HCT116 (cell line): ENCODE measurements around the gene FAM204A.

Experiments
- CEBPB ChIP-seq: IDR thresholded peaks from 2 replicates; pipeline ENCODE4 v1.6.1; 2012; ENCODE audit warnings: low read depth
- EZH2 ChIP-seq: fragments of 200-600 bp; sonication (generic); IDR thresholded peaks from 2 replicates; pipeline ENCODE4 v1.6.1; 2017; ENCODE audit warnings: antibody characterized with exemption, mixed run types
- EZH2phosphoT487 ChIP-seq: fragments of 200-600 bp; IDR thresholded peaks from 2 replicates; pipeline ENCODE4 v1.6.1; 2018; ENCODE audit warnings: antibody characterized with exemption, borderline replicate concordance
- POLR2A ChIP-seq: IDR thresholded peaks from 2 replicates; pipeline ENCODE4 v1.7.0; 2011; ENCODE audit warnings: borderline replicate concordance; ENCODE audit not compliant: insufficient read depth, insufficient read length; ENCODE audit errors: extremely low read depth
- POLR2AphosphoS5 ChIP-seq: IDR thresholded peaks from 2 replicates; pipeline ENCODE4 v1.6.1; 2011; ENCODE audit warnings: mild to moderate bottlenecking, low read depth, low read length, moderate library complexity
- SP1 ChIP-seq: IDR thresholded peaks from 2 replicates; pipeline ENCODE4 v1.6.1; 2012; ENCODE audit warnings: low read depth
- YY1 ChIP-seq: IDR thresholded peaks from 2 replicates; pipeline ENCODE4 v1.6.1; 2011; ENCODE audit warnings: low read length, low read depth, moderate library complexity, mild to moderate bottlenecking; ENCODE audit not compliant: insufficient replicate concordance; ENCODE audit errors: extremely low read depth
- ZFX ChIP-seq: fragments of 450-650 bp; IDR thresholded peaks from 2 replicates; pipeline ENCODE4 v1.6.1; 2017
- TF ChIP-seq, protein P1 (sequence below): IDR thresholded peaks from 2 replicates; pipeline ENCODE4 v1.6.1; 2012; ENCODE audit warnings: low read depth
- TF ChIP-seq, protein P2 (sequence below), 3 experiments: fragments of 200-600 bp in 1 of 3; sonication (generic) in 1 of 3; IDR thresholded peaks in 2 of 3; conservative IDR thresholded peaks in 1 of 3; 2 replicates each; pipeline ENCODE4 v1.5.1; 2012 to 2017; ENCODE audit warnings: low read depth in 2 of 3, low read length in 2 of 3, antibody characterized with exemption in 1 of 3, borderline replicate concordance in 1 of 3, control low read depth in 1 of 3, mild to moderate bottlenecking in 1 of 3, mixed read lengths in 1 of 3, mixed run types in 1 of 3, moderate library complexity in 1 of 3; ENCODE audit not compliant: insufficient read depth in 1 of 3

GRCh38 chr10:118287076-118287806 is 54.9 kb downstream of the FAM204A start:
- TF ChIP-seq, protein P1, sequence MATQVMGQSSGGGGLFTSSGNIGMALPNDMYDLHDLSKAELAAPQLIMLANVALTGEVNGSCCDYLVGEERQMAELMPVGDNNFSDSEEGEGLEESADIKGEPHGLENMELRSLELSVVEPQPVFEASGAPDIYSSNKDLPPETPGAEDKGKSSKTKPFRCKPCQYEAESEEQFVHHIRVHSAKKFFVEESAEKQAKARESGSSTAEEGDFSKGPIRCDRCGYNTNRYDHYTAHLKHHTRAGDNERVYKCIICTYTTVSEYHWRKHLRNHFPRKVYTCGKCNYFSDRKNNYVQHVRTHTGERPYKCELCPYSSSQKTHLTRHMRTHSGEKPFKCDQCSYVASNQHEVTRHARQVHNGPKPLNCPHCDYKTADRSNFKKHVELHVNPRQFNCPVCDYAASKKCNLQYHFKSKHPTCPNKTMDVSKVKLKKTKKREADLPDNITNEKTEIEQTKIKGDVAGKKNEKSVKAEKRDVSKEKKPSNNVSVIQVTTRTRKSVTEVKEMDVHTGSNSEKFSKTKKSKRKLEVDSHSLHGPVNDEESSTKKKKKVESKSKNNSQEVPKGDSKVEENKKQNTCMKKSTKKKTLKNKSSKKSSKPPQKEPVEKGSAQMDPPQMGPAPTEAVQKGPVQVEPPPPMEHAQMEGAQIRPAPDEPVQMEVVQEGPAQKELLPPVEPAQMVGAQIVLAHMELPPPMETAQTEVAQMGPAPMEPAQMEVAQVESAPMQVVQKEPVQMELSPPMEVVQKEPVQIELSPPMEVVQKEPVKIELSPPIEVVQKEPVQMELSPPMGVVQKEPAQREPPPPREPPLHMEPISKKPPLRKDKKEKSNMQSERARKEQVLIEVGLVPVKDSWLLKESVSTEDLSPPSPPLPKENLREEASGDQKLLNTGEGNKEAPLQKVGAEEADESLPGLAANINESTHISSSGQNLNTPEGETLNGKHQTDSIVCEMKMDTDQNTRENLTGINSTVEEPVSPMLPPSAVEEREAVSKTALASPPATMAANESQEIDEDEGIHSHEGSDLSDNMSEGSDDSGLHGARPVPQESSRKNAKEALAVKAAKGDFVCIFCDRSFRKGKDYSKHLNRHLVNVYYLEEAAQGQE, result no peak
- TF ChIP-seq POLR2A, result no peak
- no peak for TF ChIP-seq EZH2
- TF ChIP-seq, protein P2, sequence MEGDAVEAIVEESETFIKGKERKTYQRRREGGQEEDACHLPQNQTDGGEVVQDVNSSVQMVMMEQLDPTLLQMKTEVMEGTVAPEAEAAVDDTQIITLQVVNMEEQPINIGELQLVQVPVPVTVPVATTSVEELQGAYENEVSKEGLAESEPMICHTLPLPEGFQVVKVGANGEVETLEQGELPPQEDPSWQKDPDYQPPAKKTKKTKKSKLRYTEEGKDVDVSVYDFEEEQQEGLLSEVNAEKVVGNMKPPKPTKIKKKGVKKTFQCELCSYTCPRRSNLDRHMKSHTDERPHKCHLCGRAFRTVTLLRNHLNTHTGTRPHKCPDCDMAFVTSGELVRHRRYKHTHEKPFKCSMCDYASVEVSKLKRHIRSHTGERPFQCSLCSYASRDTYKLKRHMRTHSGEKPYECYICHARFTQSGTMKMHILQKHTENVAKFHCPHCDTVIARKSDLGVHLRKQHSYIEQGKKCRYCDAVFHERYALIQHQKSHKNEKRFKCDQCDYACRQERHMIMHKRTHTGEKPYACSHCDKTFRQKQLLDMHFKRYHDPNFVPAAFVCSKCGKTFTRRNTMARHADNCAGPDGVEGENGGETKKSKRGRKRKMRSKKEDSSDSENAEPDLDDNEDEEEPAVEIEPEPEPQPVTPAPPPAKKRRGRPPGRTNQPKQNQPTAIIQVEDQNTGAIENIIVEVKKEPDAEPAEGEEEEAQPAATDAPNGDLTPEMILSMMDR (IDR thresholded peaks at IDR 0.05 in 2 of 3, conservative IDR thresholded peaks at IDR 0.05 in 1 of 3; ENCODE audit: borderline replicate concordance in 1 of 3, insufficient read depth in 1 of 3, low read depth in 2 of 3, low read length in 2 of 3), result no peak
- TF ChIP-seq POLR2AphosphoS5, result no peak
- TF ChIP-seq SP1, result no peak
- TF ChIP-seq ZFX, result no peak
- no peak for TF ChIP-seq CEBPB
- no peak for TF ChIP-seq YY1
- TF ChIP-seq EZH2phosphoT487, result no peak
